Esophagus muscularis mucosa (tissue), 4 donors: ENCODE results near the gene TRIM63. TPM values are rescaled to one million over a fixed set of nuclear protein-coding genes. Genes with fewer than 3 reads are reported as not detected.
"Not testable (repeated sequence)": the region's sequence is repeated elsewhere in the genome, so short reads cannot be mapped to it uniquely, and the experiment has no call there.

ENCODE experiments used
- DNase-seq: peaks from one replicate; pipeline ENCODE4 v3.0.0-alpha.2; 2017; ENCODE audit errors: extremely low spot score
- H3K27ac ChIP-seq, 4 donors: fragments of 200-600 bp; sonication (generic); replicated peaks in 1 of 4; 1 replicate in 3 of 4; 2 replicates in 1 of 4; pipeline ENCODE4 v1.5.1; 2016 to 2019; ENCODE audit warnings: mild to moderate bottlenecking in 1 of 4
- H3K27me3 ChIP-seq, 4 donors: fragments of 200-600 bp; sonication (generic); one replicate each; pipeline versions ENCODE4 v1.5.1 to v1.6.0; 2016 to 2019
- H3K36me3 ChIP-seq, 4 donors: fragments of 200-600 bp; sonication (generic); one replicate each; pipeline ENCODE4 v1.5.1; 2016 to 2019
- H3K4me1 ChIP-seq, 4 donors: fragments of 200-600 bp; sonication (generic); one replicate each; pipeline ENCODE4 v1.5.1; 2016 to 2019
- H3K4me3 ChIP-seq, 4 donors: fragments of 200-600 bp; sonication (generic); 1 replicate in 2 of 4; 2 replicates in 2 of 4; pipeline ENCODE4 v1.5.1; 2016 to 2019; ENCODE audit warnings: mild to moderate bottlenecking in 4 of 4, moderate library complexity in 1 of 4
- H3K9me3 ChIP-seq, 4 donors: fragments of 200-600 bp; sonication (generic); 1 replicate in 3 of 4; 2 replicates in 1 of 4; pipeline ENCODE4 v1.5.1; 2016 to 2019
- CTCF ChIP-seq, 3 experiments: fragments of 200-600 bp in 2 of 3; fragments of 450-650 bp in 1 of 3; sonication (generic) in 2 of 3; IDR thresholded peaks; one replicate each; pipeline ENCODE4 v1.5.1; 2017 to 2019; ENCODE audit warnings: antibody characterized with exemption in 3 of 3, mild to moderate bottlenecking in 2 of 3, moderate library complexity in 1 of 3
- EP300 ChIP-seq: sonication (generic); formaldehyde crosslinking; IDR thresholded peaks from one replicate; pipeline ENCODE4 v1.6.1; 2017; ENCODE audit warnings: antibody characterized with exemption
- POLR2A ChIP-seq: fragments of 450-650 bp; IDR thresholded peaks from one replicate; pipeline ENCODE4 v1.6.1; 2017; ENCODE audit warnings: antibody characterized with exemption, moderate library complexity, mild to moderate bottlenecking, low read depth
- POLR2AphosphoS5 ChIP-seq, 2 donors: sonication (generic); formaldehyde crosslinking; IDR thresholded peaks; one replicate each; pipeline ENCODE4 v1.6.1; 2017; ENCODE audit warnings: antibody characterized with exemption in 2 of 2
- WGBS: methylation state at CpG from one replicate; pipeline ENCODE4 v1.1.5; 2018; 5-methylcytosine and 5-hydroxymethylcytosine counted together
- intact Hi-C: fragments of 100-400 bp; cut with DNase I; formaldehyde crosslinking; loops from one replicate; pipeline ENCODE4 v1.15.1; 2023
- total RNA-seq, 4 donors: library from RNA; depleted of rRNA; stranded (reverse); fragments of >200 nt; gene quantifications; one replicate each; pipeline versions ENCODE4 v1.1.0 to v1.2.1, GENCODE V29; 2016

The TRIM63 gene
- total RNA-seq, 4 donors from 2014 or later, result 0.42 to 4.1 (median 2.1) TPM; not detected in 1

GRCh38 chr1:26102119-26102518 is 34.7 kb upstream of the TRIM63 start:
- Histone ChIP-seq H3K27ac (no peak overlapping the region), H3K9me3 (no peaks in the 10 kb centered on the region), H3K4me1 (peaks cover 0 to 4% (median 0%) of the 10 kb centered on the region in 4 donors), H3K27me3 (peaks cover 0 to 5% (median 0%) of the 10 kb centered on the region in 4 donors), H3K36me3 (no peaks in the 10 kb centered on the region), H3K4me3 (no peak overlapping the region)
- no peak for DNase-seq
- intact Hi-C loops, result no loop called here
- 87% methylated on average over 3 of the region's 3 CpGs for WGBS
- TF ChIP-seq CTCF (IDR thresholded peaks at IDR 0.05), result no peak

- DNase-seq, intact Hi-C loops: not testable (repeated sequence)
- WGBS, result 77% methylated on average over 10 of the region's 10 CpGs
Measured at GRCh38 chr1:26100204-26100603, 32.8 kb upstream of the TRIM63 start.

GRCh38 chr1:26099780-26100179 is 32.4 kb upstream of the TRIM63 start:
- TF ChIP-seq POLR2AphosphoS5 (IDR thresholded peaks at IDR 0.05), result no peak
- TF ChIP-seq CTCF (IDR thresholded peaks at IDR 0.05), result no peak
- no peak for TF ChIP-seq EP300
- no peak overlapping the region for H3K27ac ChIP-seq
- H3K9me3 ChIP-seq, result no peaks in the 10 kb centered on the region
- no peak overlapping the region for H3K4me3 ChIP-seq
- H3K4me1 ChIP-seq, result peaks cover under 1 to 7% (median 4%) of the 10 kb centered on the region in 4 donors
- no peak for DNase-seq
- peaks cover 0 to 11% (median 0%) of the 10 kb centered on the region in 4 donors for H3K27me3 ChIP-seq
- no peaks in the 10 kb centered on the region for H3K36me3 ChIP-seq
- intact Hi-C loops, result no loop called here
- WGBS, result 96% methylated on average over 3 of the region's 3 CpGs

More at GRCh38 chr1:26100204-26100603, 32.8 kb upstream of the TRIM63 start:
- not testable (repeated sequence) for H3K27ac ChIP-seq, H3K36me3 ChIP-seq, H3K4me3 ChIP-seq, H3K9me3 ChIP-seq, H3K27me3 ChIP-seq, H3K4me1 ChIP-seq

GRCh38 chr1:26098602-26099001 is 31.2 kb upstream of the TRIM63 start:
- 95% methylated on average over 4 of the region's 4 CpGs for WGBS

GRCh38 chr1:26097696-26098095 is 30.3 kb upstream of the TRIM63 start:
- H3K27ac ChIP-seq, result no peak overlapping the region
- intact Hi-C loops, result no loop called here
- DNase-seq, result no peak
- no peak overlapping the region for H3K4me3 ChIP-seq
- TF ChIP-seq EP300 (no peak), POLR2AphosphoS5 (IDR thresholded peaks at IDR 0.05) (no peak), POLR2A (no peak), CTCF (IDR thresholded peaks at IDR 0.05) (no peak)
- H3K36me3 ChIP-seq, result no peaks in the 10 kb centered on the region
- no peaks in the 10 kb centered on the region for H3K9me3 ChIP-seq
- peaks cover 0 to 26% (median 1%) of the 10 kb centered on the region in 4 donors for H3K27me3 ChIP-seq
- peaks cover 6 to 15% (median 10%) of the 10 kb centered on the region in 4 donors for H3K4me1 ChIP-seq

More at GRCh38 chr1:26098602-26099001, 31.2 kb upstream of the TRIM63 start:
- intact Hi-C loops, result no loop called here
- H3K9me3 ChIP-seq, result no peaks in the 10 kb centered on the region
- no peaks in the 10 kb centered on the region for H3K36me3 ChIP-seq
- no peak overlapping the region for H3K27ac ChIP-seq
- H3K4me1 ChIP-seq, result peaks cover 6 to 15% (median 10%) of the 10 kb centered on the region in 4 donors
- no peak for DNase-seq
- TF ChIP-seq POLR2AphosphoS5 (IDR thresholded peaks at IDR 0.05) (no peak), EP300 (no peak), CTCF (IDR thresholded peaks at IDR 0.05) (no peak), POLR2A (no peak)
- H3K4me3 ChIP-seq, result no peak overlapping the region
- peaks cover 0 to 21% (median 0%) of the 10 kb centered on the region in 4 donors for H3K27me3 ChIP-seq
